Stimulated activated CD8-positive, alpha-beta memory T cell treated with anti-CD3 and anti-CD28 coated beads, Interleukin-2, amount 100 ng/mL, for 1 hour (primary cell): ENCODE data around the gene DHRS12.

ENCODE experiments used
- DNase-seq, 2 donors: peaks; one replicate each; pipeline ENCODE4 v3.0.0-alpha.2; 2020; ENCODE audit warnings: low read depth in 2 of 2

The DHRS12 gene

GRCh38 chr13:51759240-51759639 lies 44.7 kb downstream of the DHRS12 start:
- DNase-seq: no peak

- no peak for DNase-seq
Measured at GRCh38 chr13:51758691-51759090, 45.3 kb downstream of the DHRS12 start.

DNA sequence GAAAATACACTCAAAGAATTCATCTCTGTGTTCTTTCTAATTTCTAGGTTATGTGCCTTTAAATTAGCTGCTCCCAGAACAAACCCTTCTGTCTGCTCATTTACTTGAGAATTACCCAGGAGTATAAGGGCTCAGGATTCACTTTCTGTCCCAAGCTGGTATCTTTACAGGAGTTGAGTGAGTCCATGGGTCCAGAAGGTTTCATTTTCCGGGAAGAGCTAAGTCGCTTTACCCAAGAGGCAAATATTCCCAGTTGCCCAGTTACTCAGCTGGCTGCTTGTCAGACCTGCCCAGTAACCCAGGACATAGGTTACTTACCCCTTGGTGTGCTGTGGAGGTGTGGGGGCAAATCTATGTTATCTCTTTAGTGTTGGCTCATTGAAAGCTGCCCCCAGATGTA lies 47.3 kb downstream of the DHRS12 start:
- no peak for DNase-seq

GRCh38 chr13:51747438-51748434 lies 56.2 kb downstream of the DHRS12 start:
- no peak for DNase-seq

- no peak for DNase-seq
Measured at GRCh38 chr13:51746802-51747201, 57.2 kb downstream of the DHRS12 start.

- no peak for DNase-seq
Measured at GRCh38 chr13:51745243-51745642, 58.7 kb downstream of the DHRS12 start.

DNA sequence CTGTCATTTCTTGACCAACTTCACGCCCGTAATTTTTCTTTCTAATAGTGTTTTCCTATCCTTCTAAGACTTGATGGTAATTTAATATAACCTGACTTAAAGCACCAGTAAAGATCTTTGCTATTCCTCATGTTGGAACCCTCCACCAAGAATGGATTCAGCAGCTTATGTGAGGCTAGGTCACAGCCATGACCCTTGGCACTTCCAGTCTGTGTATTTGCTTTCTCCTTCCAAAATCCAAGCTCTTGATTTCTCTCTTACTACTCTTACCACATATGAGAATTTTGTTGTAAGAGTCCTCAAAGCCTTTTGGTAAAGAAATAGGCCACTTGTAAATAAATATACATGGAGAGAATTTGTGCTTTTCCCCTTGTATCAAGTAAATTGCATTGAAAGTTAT lies 61.4 kb downstream of the DHRS12 start:
- DNase-seq: no peak

DNA sequence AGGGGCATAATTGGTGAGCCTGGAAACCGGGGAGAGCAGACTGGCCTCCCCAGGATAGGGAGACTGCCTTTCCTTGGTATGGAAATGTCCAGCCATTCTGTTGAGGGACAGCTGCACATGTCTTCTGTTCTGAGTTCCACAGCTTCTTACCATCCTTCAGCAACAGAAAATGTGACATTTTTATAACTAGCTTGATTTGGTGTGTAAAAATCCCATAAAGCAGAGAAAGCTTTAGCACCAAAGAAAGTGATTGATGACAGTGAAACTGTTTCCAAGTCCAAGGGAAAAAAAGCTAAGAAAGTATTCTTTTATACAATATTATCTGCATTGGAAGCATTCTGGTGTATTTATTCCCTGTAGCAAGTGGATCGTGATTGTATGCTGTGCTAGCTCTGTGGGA lies 61.9 kb downstream of the DHRS12 start:
- no peak for DNase-seq

DNA sequence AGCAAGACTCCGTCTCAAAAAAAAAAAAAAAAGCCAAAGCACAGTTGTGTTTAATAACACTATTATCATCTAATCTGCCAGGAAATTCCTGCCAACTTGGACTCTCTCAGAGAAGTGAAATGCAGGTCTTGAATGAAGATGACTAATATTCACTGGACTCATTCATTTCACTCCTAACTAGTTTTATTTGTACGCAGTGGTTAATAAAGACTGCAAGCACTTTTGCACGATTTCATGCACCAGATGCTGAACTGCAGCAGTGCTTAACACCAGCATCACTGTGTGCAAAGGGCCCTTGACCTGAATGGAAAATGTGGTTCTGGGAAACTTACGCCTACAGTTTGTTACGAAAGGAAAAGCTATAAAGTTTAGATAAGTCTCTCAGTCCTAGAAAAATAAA lies 63.3 kb downstream of the DHRS12 start:
- no peak for DNase-seq

- no peak for DNase-seq
Measured at GRCh38 chr13:51739027-51739764, 64.8 kb downstream of the DHRS12 start.

GRCh38 chr13:51738226-51738905 lies 65.6 kb downstream of the DHRS12 start:
- no peak for DNase-seq

GRCh38 chr13:51737609-51738008 lies 66.4 kb downstream of the DHRS12 start:
- DNase-seq: no peak

- no peak for DNase-seq
Measured at GRCh38 chr13:51734786-51735185, 69.2 kb downstream of the DHRS12 start.

DNA sequence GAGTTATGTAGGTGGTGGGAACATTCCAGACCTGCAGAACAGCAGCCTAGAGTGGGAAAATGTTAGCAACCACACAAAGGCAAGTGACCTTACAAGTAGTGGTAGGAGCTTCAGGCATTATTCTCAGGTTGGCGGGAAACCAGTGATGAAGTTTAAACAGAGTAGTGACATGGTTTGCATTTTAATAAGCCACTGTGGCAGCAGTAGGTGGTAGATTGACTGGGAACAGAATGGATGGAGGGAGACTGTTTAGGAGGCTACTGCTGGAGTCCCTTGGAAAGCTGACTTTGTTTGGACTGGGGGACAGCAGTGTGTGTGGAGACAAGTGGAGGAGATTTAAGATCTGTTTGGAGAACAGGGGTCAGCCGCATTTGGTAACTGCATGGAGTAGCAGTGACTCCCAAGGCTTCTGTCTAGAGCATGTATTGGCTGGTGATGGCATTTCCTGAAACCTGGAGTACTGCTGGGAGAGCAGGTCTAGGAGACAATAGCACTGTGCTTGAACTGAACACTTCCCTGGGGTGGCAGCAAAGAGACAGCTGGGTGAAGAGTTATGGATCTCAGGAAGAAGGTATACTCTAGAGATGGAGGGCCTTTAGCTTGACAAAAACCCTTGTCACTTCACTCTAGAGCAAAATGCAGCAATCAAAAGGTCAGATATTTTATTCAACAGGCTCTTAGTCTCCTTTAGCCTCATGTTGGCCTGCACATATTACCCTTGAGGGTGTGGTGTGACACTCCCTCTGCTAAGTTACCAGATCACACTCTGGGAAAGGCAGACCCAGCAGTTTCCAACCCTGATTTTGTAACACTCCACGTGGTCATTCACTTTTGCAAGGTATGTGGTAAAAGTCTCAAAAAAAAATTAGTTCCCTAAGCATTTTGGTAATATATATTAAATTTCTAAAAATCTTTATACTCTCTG lies 70.3 kb downstream of the DHRS12 start:
- no peak for DNase-seq

DNA sequence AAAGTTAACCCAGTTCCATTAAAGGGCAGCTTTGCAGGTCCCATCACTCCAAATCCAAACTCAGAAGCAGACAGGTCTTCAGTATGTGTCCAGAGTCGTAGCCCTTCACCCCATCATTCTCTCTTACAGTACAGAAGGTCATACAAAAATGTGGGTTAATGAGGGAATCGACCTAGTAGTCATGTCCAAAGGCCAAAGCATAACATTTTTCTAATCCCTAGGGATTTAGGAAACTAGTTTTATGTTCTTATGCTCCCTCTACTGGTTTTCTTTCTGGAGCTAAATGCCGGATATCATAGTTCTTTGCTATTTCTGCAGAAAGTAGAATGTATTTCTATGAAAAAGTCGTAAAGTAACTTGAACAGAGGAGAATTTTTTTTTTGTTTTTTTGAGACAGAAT lies 72.2 kb downstream of the DHRS12 start:
- DNase-seq: no peak

- no peak for DNase-seq
Measured at GRCh38 chr13:51730927-51731326, 73.0 kb downstream of the DHRS12 start.

DNA sequence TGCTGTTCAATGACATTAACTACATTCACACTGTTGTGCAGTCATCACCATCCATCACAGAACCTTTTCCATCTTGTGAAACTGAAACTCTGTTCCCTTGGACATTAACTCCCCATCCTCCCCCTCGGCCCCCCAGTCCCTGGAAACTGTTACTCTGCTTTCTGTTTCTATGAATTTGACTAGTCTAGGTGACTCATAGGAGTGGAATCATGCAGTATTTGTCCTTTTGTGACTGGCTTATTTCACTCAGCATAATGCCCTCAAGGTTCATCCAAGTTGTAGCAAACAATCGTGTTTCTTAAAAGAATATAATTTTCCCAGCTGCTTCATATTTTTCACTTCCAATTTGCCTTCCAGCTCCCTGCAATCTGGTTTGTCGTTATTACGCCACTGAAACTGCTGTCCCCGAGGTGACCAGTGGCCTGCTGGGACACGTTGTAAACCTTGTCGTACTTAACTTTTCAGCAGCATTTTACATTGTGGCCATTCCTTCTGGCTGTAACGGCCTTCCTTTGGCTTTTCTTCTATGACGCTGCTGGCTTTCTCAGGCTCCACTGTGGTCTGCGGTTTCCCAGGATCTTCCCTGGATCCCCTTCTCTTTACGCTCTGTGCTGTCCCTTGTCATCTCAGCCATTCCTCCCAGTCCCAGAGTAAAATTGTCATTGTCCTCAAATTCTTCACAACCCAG lies 74.0 kb downstream of the DHRS12 start:
- DNase-seq: no peak

DNA sequence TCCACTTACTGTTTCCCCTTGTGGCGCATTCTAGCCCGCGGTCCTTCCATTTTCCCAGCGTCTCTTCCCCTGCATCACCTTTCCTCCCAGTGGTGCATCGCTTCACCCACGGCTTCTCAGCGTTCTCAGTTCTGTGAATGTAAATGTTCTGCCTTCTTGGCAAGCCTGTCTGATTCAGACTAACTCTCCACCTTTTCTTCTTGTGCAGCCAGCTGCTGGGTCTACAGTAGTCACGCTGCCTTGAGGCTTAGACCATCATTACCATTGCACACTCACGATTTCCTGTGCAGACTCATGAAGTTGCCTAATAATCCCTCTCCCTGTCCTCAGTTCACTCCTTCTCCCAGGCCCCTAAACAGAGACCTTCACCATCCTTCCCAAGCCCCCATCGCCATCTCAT lies 75.0 kb downstream of the DHRS12 start:
- no peak for DNase-seq

DNA sequence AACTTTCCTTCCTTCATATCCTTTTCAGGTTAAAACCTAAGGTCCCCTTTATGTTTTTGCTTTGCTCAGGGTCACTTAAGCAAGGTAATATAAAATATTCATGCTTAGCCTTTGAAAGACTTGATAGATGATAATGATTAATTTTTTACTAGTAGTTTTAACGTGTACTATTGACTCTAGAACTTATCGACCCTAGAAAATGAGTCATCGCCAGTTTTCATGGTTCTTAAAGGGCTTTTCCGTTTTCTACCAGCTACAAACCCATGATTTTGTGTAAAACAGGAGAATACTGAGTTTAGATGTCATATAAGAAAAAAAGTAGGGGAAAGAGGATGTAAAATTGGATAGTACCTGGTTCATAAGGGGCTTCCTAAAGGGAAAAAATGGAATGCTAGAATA lies 75.7 kb downstream of the DHRS12 start:
- no peak for DNase-seq

- DNase-seq: no peak
Measured at GRCh38 chr13:51727634-51728274, 76.2 kb downstream of the DHRS12 start.
